Cardiac muscle cell (in vitro differentiated cells and primary cell): Measurements from ENCODE around the gene ZDHHC13. TPM values are rescaled to one million over a fixed set of nuclear protein-coding genes. Genes with fewer than 3 reads are reported as not detected.

Experiments used
- DNase-seq, 2 donors: peaks; one replicate each; pipeline versions ENCODE4 v3.0.0 to v3.0.0-alpha.2; 2010 to 2017; ENCODE audit warnings: low read depth in 1 of 2, low spot score in 1 of 2
- H3K27ac ChIP-seq: fragments of 200-600 bp; sonication (generic); 2 replicates; pipeline ENCODE4 v1.5.1; 2016
- H3K27me3 ChIP-seq: fragments of 200-600 bp; sonication (generic); 2 replicates; pipeline ENCODE4 v1.6.0; 2016; ENCODE audit warnings: control low read depth
- H3K36me3 ChIP-seq: fragments of 200-600 bp; sonication (generic); 2 replicates; pipeline ENCODE4 v1.5.1; 2016; ENCODE audit warnings: control low read depth
- H3K4me1 ChIP-seq: fragments of 200-600 bp; sonication (generic); 2 replicates; pipeline ENCODE4 v1.8.1; 2017; ENCODE audit warnings: low read depth, mild to moderate bottlenecking, mixed run types
- H3K4me3 ChIP-seq: fragments of 200-600 bp; sonication (generic); 2 replicates; pipeline ENCODE4 v1.5.1; 2016; ENCODE audit warnings: mild to moderate bottlenecking
- H3K9me3 ChIP-seq: fragments of 200-600 bp; sonication (generic); 2 replicates; pipeline ENCODE4 v1.5.1; 2017; ENCODE audit warnings: low read depth, mild to moderate bottlenecking, control low read depth
- CTCF ChIP-seq: IDR thresholded peaks from 2 replicates; pipeline ENCODE4 v1.5.1; 2012; ENCODE audit warnings: low read depth, mild to moderate bottlenecking, low read length
- polyA plus RNA-seq: library from polyadenylated mRNA; unstranded; fragments of >200 nt; fragmentation: Nextera tagmentation; extraction: Ambion mirVana; gene quantifications from 2 replicates; pipeline ENCODE4 v1.2.1, GENCODE V29; 2016
- total RNA-seq: library from RNA; depleted of rRNA; stranded (reverse); fragments of >200 nt; gene quantifications from 2 replicates; pipeline ENCODE4 v1.2.3, GENCODE V29; 2016

ZDHHC13 gene
- total and polyA plus RNA-seq, 2 experiments from 2014 or later, result 8.2 to 25.7 TPM

DNA sequence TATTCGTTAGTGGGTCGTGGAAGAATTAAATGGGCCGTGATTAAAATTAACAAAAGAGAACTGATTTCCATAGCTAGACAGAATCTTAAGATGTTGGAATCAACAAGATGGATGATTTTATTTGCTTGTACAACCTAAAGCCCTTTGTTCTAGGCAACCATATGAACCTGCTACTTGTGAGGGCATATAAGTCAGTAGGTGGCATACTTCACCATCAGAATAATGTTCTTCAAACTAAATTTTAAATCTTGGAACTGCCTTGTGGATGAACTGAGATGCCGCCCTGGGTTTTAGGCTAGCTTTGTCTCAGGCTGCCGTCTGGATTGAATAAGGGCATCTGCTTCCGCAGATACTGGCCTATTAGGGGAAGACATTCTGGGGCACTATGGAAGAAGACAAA is 43.9 kb downstream of the ZDHHC13 start:
- Histone ChIP-seq H3K4me3 (no peak overlapping the region), H3K36me3 (no peaks in the 10 kb centered on the region), H3K4me1 (peaks cover 3% of the 10 kb centered on the region), H3K27me3 (no peaks in the 10 kb centered on the region), H3K9me3 (no peaks in the 10 kb centered on the region), H3K27ac (no peak overlapping the region)
- TF ChIP-seq CTCF, result no peak
- peak; percentile 14 to 41 for DNase-seq

DNA sequence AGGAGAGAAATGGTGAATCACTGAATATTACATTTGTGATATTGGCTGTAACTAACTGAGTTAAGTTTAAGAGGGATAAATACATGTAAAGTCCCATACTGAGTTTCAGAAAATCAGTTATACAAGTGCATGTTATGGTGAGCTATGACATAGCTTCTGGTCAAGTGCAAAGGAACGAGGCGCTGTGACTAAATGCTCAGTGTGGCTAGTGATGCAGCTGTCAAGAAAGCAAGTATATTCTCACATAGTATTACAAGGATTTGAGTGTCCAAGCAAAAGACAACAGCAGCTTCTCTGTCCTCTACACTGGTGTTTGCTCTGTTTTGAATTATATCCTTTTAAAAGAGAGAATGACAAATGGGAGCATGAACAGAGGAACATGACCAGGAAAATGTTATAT is 44.7 kb downstream of the ZDHHC13 start:
- Histone ChIP-seq H3K27me3 (no peaks in the 10 kb centered on the region), H3K4me3 (no peak overlapping the region), H3K4me1 (peaks cover 7% of the 10 kb centered on the region), H3K27ac (no peak overlapping the region), H3K9me3 (no peaks in the 10 kb centered on the region), H3K36me3 (no peaks in the 10 kb centered on the region)
- no peak for DNase-seq
- TF ChIP-seq CTCF, result no peak

DNA sequence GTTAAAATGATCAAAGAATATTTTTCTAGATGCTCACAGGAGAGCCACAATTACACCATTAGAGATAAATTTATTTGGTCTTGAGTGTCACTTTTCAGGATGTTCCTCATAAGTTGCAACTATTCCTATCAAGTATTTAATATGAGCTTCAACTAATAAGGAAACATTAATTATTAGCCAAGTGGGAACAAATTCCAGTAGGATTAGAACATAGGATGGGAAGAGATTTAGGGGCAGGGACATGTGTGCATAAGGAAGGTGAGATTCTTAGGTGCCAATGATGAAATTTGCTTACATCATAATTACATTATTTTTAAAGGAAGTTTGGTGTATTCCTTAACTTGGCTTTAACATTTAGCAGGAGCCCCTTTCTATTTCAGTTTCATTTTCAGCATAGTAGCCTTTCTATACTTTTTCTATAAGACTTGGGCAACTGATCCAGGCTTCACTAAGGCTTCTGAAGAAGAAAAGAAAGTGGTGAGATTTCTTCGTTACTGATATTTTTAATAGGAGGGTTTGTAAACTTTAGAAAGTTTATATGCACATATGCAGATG is 46.1 kb downstream of the ZDHHC13 start:
- DNase-seq, result no peak
- no peak overlapping the region for H3K27ac ChIP-seq
- H3K27me3 ChIP-seq, result no peaks in the 10 kb centered on the region
- H3K4me1 ChIP-seq, result peaks cover 19% of the 10 kb centered on the region
- no peaks in the 10 kb centered on the region for H3K36me3 ChIP-seq
- TF ChIP-seq CTCF, result no peak
- H3K4me3 ChIP-seq, result no peak overlapping the region
- H3K9me3 ChIP-seq, result no peaks in the 10 kb centered on the region

DNA sequence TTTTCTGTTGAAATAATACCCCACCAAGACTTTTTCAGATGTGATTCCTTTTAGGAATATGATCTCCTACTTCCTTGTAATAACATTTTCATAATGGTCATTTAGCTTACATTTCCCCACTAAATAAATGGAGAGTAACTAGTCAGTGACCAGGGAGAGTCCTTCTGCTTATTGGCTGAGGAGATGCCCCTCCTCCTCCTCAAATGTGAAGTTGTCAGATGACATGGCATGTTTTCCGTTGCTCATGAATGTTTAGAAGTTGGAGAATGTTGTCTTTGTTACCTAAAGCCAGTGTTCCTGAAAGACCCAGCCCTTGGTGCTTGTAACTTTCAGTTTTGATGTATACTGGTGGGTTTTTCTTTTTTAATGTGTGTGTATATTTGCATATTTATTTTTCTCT is 46.6 kb downstream of the ZDHHC13 start:
- TF ChIP-seq CTCF, result no peak
- Histone ChIP-seq H3K27me3 (no peaks in the 10 kb centered on the region), H3K36me3 (no peaks in the 10 kb centered on the region), H3K4me1 (peaks cover 25% of the 10 kb centered on the region), H3K9me3 (no peaks in the 10 kb centered on the region), H3K4me3 (no peak overlapping the region), H3K27ac (no peak overlapping the region)
- no peak for DNase-seq

- H3K36me3 ChIP-seq, result no peaks in the 10 kb centered on the region
Observed at GRCh38 chr11:19164230-19164855, 47.4 kb downstream of the ZDHHC13 start.

More at GRCh38 chr11:19164230-19164855, 47.4 kb downstream of the ZDHHC13 start:
- no peaks in the 10 kb centered on the region for H3K27me3 ChIP-seq
- no peak overlapping the region for H3K4me3 ChIP-seq
- no peak for TF ChIP-seq CTCF
- peaks cover 29% of the 10 kb centered on the region for H3K4me1 ChIP-seq
- no peak overlapping the region for H3K27ac ChIP-seq
- H3K9me3 ChIP-seq, result no peaks in the 10 kb centered on the region
- no peak for DNase-seq
